ENCODE data around the gene EML1.

- no peak for TF ChIP-seq CTCF (IDR thresholded peaks at IDR 0.05)
- no peak for TF ChIP-seq POLR2A (IDR thresholded peaks at IDR 0.05; ENCODE audit: low read depth)
- TF ChIP-seq POLR2AphosphoS5 (IDR thresholded peaks at IDR 0.05) = no peak
Observed at GRCh38 chr14:99781853-99782610, 11.2 kb upstream of the EML1 start.

Measured in esophagus muscularis mucosa (tissue), 3 donors.